GM10266 (cell line): ENCODE results near the gene SCARB2.
A peak's percentile ranks its signal among the peaks of the same experiment; 100 is the strongest.

Experiments
- DNase-seq: peaks from one replicate; pipeline ENCODE4 v3.0.0; 2012; ENCODE audit errors: extremely low spot score
- CTCF ChIP-seq: IDR thresholded peaks from 2 replicates; pipeline ENCODE4 v1.5.1; 2012; ENCODE audit warnings: mild to moderate bottlenecking, low read depth; ENCODE audit not compliant: control insufficient read depth, insufficient read depth; ENCODE audit errors: missing control alignments

SCARB2 gene

GRCh38 chr4:76200771-76201231, 12.8 kb downstream of the SCARB2 start:
- no peak for DNase-seq
- TF ChIP-seq CTCF = no peak

GRCh38 chr4:76199664-76200211, 13.9 kb downstream of the SCARB2 start:
- TF ChIP-seq CTCF = peak; percentile 41
- peak; percentile 44 for DNase-seq

- DNase-seq = peak; percentile 59
Observed at GRCh38 chr4:76198411-76199237, 15.0 kb downstream of the SCARB2 start.

GRCh38 chr4:76197971-76198410, 15.6 kb downstream of the SCARB2 start:
- no peak for DNase-seq
- no peak for TF ChIP-seq CTCF

More at GRCh38 chr4:76198411-76199237, 15.0 kb downstream of the SCARB2 start:
- TF ChIP-seq CTCF = no peak

- no peak for DNase-seq
- TF ChIP-seq CTCF = no peak
Observed at GRCh38 chr4:76197031-76197743, 16.4 kb downstream of the SCARB2 start.

GRCh38 chr4:76196376-76196775, 17.2 kb downstream of the SCARB2 start:
- DNase-seq = no peak
- TF ChIP-seq CTCF = no peak
